EH (cell line): ENCODE results near the gene MIAT.
A peak's percentile ranks its signal among the peaks of the same experiment; 100 is the strongest.

Experiments
- DNase-seq: peaks from one replicate; pipeline ENCODE4 v3.0.0-alpha.2; 2015; ENCODE audit warnings: low read depth

Gene MIAT

DNA sequence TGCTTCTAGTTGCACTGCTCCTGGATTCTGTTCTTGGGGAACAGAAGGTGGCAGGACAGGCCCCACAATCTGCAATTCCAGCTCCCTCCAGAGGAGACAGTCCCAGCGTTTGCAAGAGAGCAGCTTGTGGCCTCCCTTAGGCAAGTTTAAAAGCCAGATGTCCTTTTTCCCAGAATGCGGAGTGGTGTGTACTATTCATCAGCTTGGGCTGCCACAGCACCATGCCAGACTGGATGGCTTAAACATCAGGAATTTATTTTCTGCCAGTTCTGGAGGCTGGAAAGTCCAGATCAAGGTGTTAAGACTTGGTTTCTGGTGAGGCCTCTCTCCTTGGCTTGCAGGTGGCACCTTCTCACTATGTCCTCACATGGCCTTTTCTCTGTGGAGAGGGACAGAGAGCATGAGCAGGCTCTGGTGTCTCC, 11.7 kb downstream of the MIAT start:
- DNase-seq = peak; percentile 76

DNA sequence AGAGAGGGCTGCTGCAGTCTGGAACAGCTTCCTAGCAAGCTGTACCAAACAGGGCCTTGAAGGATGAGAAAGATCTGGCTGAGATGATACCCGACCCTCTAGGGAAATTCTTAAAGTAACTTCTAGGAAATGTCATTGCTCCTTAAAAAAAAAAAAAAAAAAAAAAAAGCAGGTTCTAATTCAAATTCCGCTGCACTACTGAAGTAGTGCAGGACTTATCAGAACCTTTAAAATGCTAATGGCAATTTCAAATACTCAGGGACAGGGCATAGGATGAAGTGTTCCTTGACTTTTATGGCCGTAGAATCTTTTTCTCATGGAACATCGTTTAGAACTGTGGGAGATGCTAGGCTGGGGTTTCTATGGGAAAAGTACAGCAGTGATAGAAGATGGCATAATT, 13.1 kb downstream of the MIAT start:
- no peak for DNase-seq

DNA sequence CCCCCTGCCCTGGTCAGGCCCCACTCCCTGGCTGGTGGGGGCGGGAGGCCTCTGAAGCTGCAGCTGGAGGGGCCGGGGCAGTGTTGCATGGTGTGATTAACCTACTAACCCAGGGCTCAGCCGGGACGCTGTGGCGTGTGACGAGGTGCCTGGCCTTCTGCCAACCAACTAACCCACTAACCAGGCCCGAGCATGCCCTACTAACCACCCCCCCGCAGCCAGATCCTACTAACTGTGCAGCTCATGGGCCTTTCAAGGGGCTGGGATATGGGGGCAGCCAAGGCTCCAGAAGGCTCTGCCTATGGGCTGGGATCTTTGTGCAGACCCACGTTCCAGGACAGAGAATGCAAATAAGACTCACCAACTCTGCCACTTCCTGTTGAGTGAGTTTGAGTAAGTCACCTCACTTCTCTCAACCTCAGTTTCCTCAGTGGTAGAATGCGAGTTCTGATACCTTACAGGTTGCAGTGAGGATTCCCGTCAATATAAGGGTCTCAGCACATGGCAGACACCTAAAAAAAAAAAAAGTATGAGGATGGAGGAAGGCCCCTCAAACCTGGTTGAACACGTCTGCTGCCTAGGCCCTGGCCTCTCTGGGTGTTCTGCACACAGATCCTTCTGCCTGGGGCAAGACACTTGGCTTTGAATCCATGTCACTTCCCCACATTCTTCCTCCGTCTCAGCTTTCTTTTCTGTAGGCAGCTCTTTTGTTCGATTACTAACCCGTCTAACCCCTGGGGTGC, 14.1 kb downstream of the MIAT start:
- DNase-seq = no peak

DNA sequence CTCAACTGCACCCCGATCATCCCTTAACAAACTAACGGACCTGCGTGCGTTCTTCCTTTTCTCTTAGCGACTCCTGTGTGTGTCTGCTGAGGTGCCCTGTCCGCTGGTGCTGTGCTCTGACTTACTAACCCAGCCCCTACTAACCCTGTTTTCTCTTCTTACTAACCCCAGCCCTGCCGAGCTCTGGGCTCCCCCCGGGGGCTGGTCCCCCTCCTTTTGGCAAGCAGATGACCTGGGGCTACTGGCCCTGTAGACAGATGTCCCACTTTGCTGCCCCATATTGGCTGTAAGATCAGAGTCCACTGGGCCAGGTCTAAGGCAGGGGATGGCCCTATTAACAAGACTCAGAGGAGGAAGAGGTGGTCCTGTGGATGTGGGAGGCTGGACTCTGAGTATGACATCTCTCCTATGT, 14.7 kb downstream of the MIAT start:
- no peak for DNase-seq

DNA sequence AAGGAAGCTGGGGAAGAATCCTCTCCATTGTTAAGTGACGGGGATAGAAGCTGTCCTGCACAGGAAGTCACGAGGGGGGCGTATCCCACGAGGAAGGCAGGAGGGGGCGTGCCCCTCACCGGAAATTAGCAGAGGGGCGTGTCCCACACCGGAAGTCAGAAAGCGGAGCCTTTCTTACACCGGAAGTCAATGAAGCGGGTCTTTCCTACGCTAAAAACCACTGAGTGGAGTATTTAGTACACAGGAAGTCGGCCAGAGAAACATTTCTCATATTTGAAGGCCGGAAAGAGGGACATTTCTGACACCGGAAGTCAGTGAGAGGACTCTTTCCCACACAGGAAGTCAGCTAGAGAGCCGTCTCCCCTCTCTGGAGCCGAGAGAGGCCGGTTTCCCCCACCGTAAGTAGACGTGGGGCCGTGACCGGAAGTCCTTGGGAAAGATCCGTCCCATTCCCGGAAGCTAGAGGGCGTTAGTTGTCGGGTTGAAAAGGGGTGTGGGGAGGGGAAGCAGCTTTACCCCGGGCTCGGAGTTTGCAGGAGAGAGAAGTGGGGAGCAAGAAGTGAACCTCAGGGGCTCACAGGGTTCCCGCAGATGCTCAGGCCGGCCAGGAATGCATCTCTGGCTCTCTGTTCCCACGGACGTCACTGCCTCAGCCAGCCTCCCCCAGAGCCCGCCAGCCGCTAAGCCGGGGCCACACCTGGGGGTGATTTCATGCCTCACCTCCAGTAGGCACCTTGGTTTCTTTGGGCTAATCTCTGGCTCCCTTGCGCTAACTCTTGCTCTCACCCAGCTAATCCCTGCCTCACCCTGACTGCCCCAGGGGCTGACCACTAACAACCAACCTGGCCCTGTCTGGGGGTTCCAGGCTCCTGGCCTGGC, 15.4 kb downstream of the MIAT start:
- DNase-seq = peak; percentile 97

DNA sequence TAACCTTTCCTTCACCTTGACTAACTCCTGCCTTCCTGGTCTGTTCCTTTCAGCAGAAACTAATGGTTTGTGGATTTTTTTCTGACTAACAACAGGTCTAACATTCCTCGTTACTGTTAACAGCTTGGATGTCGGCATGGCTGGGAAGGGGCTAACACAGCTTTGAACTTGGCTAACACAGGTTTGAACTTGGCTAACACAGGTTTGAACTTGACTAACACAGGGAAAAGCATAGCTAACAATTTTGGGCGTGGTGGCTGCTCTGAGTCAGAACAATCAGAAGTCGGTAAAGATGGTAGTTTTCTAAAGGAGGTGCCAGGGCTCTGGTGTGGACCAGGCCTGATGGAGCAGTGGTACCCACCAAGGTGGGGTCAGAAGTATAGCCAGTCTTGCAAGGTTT, 16.1 kb downstream of the MIAT start:
- DNase-seq = peak; percentile 39

DNA sequence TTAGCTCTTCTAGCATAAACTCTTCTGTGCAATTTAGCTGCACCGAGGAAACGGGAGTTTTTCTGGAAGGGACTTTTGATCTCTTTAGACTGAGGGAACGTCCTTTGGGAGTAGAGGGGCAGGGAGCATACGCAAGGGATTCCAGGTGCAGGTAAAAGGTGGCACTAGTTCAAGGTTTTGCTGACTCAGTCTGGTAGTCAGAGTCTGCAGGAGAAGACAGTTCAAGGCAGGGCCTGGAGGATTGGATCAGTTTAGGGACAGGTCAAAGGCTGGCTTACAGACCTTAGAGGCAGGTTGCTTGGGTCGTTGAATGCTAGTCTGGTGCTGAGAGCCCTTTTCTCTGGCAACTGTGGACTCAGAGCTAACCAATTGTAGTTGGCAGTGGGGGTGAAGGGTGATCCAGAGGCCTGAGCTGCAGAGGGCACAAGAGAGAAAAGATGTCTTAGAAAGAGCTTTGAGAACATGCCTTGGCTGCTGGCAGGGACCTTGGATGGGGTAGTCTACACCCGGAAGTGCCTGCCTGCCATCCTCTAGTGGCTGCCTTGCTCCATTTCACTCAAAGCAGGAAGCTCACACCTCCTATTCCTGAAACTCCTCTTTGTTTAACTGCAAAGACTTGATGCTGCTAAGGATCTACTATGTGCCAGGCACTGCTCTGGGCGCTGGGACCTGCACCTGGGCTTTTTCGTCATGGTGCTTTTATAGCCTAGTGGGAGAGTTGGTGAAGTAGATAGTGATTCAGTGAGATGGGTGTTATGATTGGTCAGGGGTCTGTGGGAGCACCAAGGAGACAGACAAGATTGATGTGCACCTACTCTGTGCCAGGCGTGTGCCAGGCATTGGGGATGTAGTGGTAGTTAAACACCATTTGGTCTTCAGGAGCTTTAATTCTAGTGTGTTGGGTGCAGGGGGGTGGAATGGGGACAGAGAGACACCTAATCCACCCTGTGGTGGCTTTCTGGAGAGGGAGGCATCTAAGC, 17.1 kb downstream of the MIAT start:
- DNase-seq = no peak

DNA sequence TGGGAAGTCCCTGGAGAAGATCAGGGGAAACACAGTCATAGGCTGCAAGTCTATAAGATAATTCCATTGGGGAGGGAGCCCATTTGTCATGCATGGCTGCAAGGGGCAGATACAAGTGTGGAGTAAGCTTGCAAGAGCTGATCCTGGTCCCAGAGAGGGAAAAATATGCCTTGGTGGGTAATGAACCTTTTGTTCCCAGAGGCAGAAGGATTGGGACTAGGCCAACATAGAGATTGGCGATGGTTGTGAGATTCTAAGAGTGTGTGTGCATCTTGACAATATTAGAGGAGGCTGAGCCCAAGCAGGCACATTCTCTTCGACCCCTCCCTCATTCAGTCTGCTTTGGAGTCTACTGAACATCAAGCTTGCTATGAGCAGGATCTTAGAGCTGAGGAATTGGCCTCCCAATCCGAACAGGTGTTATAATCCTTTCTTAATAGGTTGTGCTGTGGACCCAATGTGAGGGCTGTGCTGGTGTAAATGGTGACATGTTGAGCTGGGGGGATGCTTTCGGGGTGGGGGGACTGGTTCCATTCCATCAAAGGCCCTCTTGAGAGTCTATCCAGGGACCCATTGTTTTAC, 18.4 kb downstream of the MIAT start:
- no peak for DNase-seq

DNA sequence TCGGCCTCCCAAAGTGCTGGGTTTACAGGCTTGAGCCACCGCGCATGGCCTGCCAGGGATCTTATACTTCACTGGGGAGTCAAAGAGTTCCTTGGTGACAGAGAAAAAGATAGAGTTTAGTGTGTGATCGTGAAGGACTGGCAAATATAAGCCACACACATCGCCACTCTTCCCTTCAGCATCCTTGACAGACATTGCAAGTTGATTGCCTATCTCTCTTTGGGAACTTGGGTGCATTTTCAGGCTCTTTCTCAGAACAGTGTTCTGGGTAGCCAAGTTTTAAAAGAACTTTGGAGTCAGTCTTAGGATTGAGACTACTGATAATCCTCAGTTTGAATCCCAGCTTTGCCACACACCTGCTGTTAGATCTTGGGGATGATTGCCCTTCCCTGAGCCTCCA, 19.8 kb downstream of the MIAT start:
- no peak for DNase-seq

DNA sequence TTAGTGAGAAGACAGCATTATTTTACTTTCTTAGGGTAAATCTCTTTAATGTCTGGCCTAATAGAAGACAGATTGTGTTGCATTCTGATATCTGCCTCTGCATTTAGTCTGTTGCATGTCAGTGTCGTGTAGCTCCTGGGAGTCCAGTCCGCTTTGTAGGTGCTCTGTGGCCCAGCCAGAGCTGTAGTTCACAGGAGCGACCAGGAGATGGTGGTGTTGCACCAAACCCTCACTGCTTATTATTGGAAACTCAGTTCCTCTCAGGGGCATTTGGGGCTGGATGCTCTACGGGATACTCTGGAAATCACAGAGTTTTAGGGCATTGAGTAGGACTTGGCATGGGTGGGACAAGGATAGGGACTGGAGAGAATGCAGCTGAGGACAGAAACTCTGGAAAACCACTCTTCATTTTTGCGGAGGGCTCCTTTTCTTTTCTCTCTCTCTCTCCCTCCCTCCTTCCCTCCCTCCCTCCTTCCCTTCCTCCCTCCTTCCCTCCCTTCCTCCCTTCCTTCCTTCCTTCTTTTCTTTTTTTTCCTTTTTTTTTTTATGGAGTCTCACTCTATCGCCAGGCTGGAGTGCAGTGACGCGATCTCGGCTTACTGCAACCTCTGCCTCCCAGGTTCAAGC, 21.7 kb downstream of the MIAT start:
- DNase-seq = peak; percentile 83

DNA sequence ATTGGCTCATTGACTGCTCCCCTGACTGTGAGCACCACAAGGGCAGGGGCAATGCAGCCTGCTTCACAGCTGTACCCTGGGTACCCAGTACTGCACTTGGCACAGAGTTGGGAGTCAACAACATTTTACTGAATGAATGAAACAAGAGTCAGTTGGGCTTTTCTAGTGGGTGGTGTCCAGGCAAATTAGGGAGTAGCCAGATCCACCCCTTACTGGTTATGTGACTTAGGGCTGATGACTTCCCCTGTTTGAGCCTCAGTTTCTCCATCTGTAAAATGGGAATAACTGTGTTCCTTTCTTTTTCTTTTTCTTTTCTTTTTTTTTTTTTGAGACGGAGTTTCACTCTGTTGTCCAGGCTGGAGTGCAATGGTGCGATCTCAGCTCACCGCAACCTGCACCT, 23.1 kb downstream of the MIAT start:
- no peak for DNase-seq

DNA sequence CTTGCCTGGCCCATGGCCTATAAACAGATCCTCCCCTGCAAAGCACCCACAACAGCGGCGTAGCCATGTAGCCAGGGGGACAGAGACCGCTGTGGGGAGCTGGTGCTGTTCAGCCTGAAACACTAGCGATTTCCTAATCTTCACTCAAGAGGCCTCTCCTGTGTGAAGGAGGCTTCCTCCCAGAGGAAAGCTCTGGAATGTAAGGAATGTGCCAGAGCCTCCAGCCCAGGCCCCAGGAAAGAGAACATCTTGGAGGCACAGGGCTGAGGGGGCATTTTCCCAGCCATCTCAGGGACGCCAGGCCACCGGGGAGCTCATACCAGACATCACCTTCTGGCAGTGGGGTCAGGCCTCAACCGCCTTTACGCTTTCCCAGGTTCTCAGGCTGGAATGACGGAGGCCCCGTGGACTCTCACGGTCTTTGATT, 24.0 kb downstream of the MIAT start:
- peak; percentile 87 for DNase-seq

DNA sequence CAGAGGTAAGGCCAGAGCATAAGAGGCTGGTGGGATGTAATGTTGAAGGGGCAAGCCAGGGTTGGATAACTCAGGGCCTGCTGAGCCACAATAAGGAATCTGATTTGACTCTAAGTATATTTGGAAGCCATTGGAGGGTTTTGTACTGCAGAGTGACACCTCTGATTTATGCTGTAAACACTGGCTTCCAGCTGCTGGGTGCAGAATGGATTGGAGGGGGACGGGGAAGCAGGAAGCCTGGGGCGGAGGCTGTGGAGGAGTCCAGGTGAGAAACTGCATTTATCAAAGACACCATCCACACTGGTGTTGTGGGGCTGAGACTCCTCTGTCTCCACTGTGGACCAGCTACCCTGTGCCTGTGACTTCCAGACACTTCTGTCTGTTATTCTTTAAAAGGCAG, 26.8 kb downstream of the MIAT start:
- DNase-seq = no peak

DNA sequence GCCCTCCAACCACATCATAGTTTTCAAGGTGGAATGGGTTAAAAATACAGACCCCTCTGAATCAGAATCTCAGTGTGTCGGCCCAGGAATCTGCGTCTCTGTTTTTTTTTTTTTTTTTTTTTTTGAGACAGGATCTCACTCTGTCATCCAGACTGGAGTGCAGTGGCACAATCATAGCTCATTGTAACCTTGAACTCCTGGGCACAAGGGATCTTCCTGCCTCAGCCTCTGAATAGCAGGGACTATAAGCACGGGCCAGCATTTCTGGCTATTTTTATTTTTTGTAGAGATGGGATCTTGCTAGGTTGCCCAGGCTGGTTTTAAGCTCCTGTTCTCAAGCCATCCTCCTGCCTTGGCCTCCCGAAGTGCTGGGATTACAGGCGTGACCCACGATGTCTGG, 28.2 kb downstream of the MIAT start:
- DNase-seq = no peak

DNA sequence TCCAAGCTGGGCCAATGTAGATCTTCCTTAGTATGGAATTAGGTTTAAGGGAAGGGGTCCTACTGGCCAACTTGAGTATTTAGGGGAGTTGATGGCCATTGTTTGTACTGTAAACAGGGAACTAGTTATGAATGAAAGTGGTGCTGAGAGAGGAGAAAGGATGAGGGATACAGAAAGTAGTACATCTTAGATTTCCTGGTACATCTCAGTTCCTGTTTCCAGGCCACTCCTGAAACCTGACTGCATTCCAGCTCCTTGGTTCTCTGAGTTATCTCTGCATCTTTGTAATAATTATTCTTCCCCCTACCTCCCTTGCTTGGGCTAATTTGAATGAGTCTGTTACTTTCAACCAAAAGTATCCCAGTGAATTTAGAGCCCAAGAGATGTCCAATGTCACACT, 30.1 kb downstream of the MIAT start:
- DNase-seq = no peak

DNA sequence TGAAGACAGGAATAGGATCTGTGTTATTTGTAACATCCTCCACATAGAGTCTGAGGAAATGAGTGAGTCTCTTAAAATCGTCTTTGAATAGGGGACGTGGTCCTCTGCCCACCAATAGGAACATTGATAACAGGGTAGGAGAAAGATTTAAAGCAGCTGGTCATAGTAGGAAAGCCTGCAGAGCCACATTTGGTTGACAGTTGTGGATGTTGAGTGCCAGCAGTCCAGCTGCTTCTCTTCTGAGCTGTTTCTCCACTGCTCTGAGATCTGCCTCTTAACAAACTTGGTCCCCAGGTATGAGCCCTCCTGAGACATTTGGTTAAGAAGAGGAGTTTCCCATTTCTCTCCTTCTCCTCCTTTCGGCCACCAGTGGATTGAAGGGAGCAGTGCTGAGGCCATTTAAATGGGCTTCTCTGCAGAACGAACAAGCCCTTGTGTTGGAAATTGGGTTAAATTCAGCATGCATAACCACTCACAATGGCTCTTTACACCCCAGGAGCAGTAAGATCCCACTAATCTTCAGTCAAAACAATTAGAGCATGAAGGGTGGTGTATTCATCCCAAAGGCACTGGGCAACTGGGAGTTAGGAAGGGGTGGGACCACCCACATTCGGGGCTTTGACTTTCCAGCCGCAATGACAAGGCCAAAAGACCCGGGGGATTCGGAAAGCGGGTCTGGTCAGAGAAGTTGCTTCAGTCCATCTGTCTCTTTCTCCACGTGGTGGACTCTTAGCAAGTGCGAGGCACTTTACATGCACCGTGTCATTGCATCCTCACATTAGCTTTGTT, 32.3 kb downstream of the MIAT start:
- DNase-seq = no peak

DNA sequence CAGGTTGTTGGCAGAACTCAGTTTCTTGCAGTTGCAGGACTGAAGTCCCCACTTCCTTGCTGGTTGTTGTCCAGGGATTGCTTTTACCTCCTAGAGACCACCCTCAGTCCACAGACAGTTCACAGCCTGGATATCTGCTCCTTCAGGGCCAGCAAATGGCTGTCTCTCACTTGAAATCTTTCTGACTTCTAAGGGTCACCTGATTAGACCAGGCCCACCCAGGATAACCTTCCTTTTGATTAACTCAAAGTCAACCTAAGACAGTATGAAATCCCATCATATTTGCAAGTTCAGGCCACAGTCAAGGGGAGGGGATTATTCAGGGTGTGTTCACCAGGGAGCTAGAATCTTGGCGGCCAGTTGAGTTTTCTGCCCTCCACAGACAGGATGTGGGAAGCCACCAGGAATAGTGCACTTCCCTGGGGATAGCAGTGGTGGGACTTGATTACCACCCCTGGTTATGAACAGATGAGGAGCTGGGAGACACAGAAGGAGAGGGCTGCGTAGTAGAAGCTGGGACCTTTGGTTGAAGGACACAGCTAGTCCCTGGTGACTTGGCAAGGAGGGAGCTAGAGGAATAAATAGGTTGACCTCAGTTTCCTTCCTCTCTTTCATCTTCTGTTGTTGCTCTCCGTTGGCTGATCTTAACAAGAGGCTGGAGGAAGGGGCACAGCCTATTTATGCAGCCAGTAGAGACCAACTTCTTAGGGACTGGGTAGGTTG, 33.4 kb downstream of the MIAT start:
- DNase-seq = peak; percentile 25

DNA sequence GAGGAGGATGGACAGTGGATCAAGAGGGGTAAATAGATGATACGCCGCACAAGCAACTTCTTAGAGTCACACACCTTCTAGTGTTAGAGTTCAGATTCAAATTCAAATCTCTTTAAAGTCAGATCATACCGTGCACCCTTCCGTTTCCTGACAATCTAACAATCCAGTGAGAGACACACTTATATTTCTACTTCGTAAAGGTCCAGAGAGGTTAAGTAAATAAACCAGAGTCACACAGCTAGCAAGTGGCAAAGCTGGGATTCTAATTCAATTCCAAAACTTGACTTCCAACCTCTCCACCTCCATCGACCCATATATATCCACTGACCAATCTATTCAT, 34.0 kb downstream of the MIAT start:
- DNase-seq = no peak

DNA sequence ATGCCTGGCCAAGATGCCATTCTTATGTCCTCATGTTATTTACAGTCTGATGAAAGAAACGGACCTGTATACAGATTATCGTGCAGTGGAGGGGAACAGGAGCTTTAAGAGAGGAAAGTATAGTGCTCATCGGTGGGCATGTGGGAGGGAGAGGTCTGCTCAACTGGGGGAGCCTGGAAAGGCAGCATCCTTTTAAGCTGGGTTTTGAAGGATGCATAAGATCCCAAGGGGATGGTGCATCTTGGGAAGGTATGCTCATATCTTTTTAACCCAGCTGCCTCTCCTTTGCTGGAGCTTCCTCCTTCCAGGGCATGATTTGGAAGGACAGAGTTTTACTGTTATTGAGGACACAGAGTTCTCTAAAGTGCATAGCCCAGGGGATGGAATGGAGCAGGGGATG, 34.8 kb downstream of the MIAT start:
- no peak for DNase-seq

DNA sequence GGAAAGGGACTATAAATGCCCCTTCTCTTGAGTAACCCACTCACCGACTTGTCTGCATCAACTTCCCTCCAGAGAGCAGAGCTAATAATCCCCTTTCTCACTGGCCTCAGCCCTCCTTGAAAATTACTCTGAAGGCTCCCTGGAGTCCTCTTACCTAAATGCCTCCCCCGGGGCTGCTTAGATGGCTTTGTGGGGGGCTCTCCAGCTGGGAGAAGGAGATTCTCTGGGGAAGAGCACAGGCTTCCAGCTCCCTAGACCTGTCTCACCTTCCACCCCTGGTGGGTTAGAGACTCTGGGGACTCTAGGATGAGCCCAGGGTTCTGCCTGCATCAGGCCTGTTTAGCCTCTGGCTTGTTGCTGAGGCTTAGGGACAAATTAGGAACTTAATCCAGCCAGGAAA, 39.8 kb downstream of the MIAT start:
- no peak for DNase-seq
